A549 (cell line): Measurements from ENCODE around the gene PLK5.
A peak's percentile ranks its signal among the peaks of the same experiment; 100 is the strongest.

Experiments used
- E2F6 ChIP-seq: IDR thresholded peaks from 2 replicates; pipeline ENCODE4 v1.6.1; 2012; ENCODE audit warnings: low read depth, borderline replicate concordance
- EP300 ChIP-seq, 2 experiments: fragments of >200 bp; sonication (Bioruptor Twin); formaldehyde crosslinking; IDR thresholded peaks; 2 replicates in 1 of 2; 3 replicates in 1 of 2; pipeline ENCODE4 v1.6.1; 2016 to 2017
- HDAC2 ChIP-seq: fragments of 200-600 bp; sonication (generic); IDR thresholded peaks from 2 replicates; pipeline ENCODE4 v1.6.1; 2016
- JUN ChIP-seq, 2 experiments: fragments of >200 bp; sonication (Bioruptor Twin); formaldehyde crosslinking; IDR thresholded peaks; 2 replicates in 1 of 2; 3 replicates in 1 of 2; pipeline ENCODE4 v1.6.1; 2016 to 2017
- JUNB ChIP-seq: fragments of >200 bp; sonication (Bioruptor Twin); formaldehyde crosslinking; IDR thresholded peaks from 2 replicates; pipeline ENCODE4 v1.6.1; 2016
- KDM1A ChIP-seq: fragments of 200-600 bp; sonication (generic); IDR thresholded peaks from 2 replicates; pipeline ENCODE4 v1.6.1; 2016; ENCODE audit warnings: low read depth, mild to moderate bottlenecking
- MYC ChIP-seq: IDR thresholded peaks from 2 replicates; pipeline ENCODE4 v1.6.1; 2012; ENCODE audit warnings: mild to moderate bottlenecking, inconsistent platforms, low read length, improper control_type of control experiment, borderline replicate concordance
- POLR2A ChIP-seq: IDR thresholded peaks from 2 replicates; pipeline ENCODE4 v1.6.1; 2012; ENCODE audit warnings: mild to moderate bottlenecking, low read length
- RNF2 ChIP-seq: fragments of 200-600 bp; sonication (generic); IDR thresholded peaks from 2 replicates; pipeline ENCODE4 v1.6.1; 2016; ENCODE audit warnings: low read depth, mild to moderate bottlenecking, antibody characterized with exemption, moderate library complexity, borderline replicate concordance
- TF ChIP-seq, protein P1 (sequence below): IDR thresholded peaks from 2 replicates; pipeline ENCODE4 v1.6.1; 2012
- TF ChIP-seq, protein P2 (sequence below): fragments of >200 bp; sonication (Bioruptor Twin); formaldehyde crosslinking; IDR thresholded peaks from 3 replicates; pipeline ENCODE4 v1.5.1; 2016

DNA sequence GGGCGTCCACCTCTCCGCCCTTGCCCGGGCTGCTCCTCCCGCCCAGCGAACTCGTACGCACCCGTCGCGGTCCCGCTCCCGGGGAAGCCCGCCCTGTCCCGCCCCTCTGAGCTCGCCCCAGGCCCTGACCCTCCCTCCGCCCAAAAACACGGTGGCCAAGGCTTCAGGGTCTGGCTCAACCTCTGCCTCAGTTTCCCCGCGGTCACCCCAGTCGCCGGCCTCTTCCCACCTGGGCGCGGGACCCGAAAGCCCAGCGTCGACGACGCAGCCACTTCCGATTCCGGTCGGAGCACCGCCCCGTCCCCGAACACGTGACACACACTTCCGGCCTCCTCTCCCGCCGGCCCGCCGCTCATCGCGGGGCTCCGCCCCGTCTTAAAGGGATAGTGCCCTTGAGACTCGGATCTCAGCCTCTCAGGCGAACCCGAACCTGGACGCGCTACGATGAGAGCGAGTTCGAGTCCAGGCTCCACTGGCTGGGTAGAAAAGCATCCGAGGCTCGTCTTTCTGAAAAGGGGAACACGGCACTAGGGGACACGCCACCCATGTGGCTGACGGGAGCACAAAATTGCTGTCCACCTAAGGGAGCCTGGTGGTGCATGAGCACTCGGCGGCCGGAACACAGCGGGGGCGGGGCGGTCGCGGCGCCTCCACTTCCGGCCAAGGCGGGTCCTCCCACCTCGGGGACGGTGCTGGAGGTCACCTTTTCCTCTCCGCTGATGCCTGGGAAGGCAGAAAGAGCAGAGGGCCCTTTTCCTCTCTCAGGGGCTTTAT lies 44.8 kb upstream of the PLK5 start, which contains the start of gene C19orf25:
- TF ChIP-seq RNF2 (no peak), HDAC2 (0 out of 2 replicates have a peak, but pooled peaks have one; percentile 29), JUN (IDR thresholded peaks at IDR 0.05) (peak; percentile 34 to 66; a peak in 2 of 5 replicates), JUNB (no peak), EP300 (IDR thresholded peaks at IDR 0.05) (no peak), POLR2A (peak; percentile 50), E2F6 (peak; percentile 92), KDM1A (peak; percentile 68), MYC (no peak)
- TF ChIP-seq, protein P1, sequence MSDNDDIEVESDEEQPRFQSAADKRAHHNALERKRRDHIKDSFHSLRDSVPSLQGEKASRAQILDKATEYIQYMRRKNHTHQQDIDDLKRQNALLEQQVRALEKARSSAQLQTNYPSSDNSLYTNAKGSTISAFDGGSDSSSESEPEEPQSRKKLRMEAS: peak; percentile 86
- TF ChIP-seq, protein P2, sequence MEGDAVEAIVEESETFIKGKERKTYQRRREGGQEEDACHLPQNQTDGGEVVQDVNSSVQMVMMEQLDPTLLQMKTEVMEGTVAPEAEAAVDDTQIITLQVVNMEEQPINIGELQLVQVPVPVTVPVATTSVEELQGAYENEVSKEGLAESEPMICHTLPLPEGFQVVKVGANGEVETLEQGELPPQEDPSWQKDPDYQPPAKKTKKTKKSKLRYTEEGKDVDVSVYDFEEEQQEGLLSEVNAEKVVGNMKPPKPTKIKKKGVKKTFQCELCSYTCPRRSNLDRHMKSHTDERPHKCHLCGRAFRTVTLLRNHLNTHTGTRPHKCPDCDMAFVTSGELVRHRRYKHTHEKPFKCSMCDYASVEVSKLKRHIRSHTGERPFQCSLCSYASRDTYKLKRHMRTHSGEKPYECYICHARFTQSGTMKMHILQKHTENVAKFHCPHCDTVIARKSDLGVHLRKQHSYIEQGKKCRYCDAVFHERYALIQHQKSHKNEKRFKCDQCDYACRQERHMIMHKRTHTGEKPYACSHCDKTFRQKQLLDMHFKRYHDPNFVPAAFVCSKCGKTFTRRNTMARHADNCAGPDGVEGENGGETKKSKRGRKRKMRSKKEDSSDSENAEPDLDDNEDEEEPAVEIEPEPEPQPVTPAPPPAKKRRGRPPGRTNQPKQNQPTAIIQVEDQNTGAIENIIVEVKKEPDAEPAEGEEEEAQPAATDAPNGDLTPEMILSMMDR: no peak
